Activated CD4-positive, CD25-positive, alpha-beta regulatory T cell (primary cell): ENCODE measurements around the gene CNTN5.

ENCODE experiments used
- DNase-seq, 4 experiments: peaks; one replicate each; lab custom pipeline; 2025; lab: John Stamatoyannopoulos, UW

The CNTN5 gene

DNA sequence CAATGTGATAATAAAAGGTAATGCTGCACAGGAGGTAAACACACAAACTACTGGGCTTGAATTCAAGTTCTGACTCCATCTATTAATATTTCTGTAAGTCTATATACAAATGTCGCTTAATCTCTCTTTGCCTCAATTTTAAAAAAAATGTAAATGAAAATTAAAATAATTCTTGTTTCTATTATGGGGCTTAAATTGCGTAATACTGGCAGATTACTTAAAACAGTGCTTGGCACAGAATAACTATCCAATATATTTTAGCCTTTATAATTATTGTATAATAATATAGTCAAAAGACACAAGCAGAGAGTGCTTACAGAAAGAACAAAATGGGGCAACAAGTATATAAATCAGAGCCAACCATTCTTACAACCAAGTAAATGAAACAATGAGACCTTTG lies 489.1 kb downstream of the CNTN5 start:
- DNase-seq = no peak

GRCh38 chr11:99513368-99513767 lies 492.6 kb downstream of the CNTN5 start:
- DNase-seq = no peak

- no peak for DNase-seq
Observed at GRCh38 chr11:99519095-99519494, 498.3 kb downstream of the CNTN5 start.

DNA sequence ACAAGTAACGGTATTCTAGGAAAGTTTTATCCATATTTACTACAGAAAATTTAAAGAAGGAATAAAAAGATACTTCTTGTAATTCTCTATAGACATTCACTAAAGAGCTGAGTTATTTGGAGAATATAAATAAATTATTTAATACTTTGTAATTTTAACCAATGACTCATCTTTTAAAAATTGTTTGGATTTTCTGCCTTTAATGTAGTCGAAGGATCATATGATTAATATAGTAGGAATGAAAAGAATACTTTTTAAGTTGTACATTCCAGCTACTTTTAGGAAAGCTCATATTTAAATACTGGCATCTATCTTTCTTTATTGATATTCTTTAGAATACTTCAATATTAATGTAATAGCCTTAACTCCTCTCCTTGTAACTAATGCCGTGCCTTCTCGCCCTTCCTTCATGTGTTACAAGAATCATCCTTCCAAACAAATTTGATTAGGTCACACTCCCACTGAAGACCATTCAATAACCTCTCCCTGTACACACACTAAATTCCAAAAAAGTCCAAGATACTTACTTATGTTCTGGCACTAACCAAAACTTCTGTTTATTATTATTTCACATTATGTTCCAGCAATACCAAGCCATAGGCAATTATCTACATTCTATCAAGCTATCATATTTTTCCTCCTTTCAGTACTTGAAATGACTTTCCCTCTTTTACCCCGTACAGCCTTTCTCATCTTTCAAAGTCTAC lies 501.9 kb downstream of the CNTN5 start:
- DNase-seq = no peak

- no peak for DNase-seq
Observed at GRCh38 chr11:99531468-99531867, 510.7 kb downstream of the CNTN5 start.

DNA sequence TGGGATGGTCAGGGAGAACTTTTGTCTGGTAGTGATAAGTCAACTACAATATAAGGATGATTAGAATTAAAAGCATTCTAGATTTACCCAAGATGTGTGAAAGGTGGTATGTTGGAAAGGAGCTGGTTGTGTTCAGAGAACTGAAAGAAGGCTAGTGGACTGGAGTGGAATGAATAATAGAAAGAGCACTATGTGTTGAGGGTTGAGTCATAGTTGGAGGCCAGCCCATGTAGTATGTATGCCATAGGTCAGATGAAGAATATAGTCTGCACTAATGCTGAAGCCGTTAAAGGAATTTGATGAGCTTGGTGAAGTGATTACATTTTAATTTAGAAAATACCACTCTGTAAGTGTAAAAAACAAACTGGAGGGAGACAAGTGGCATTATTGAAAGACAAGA lies 514.1 kb downstream of the CNTN5 start:
- DNase-seq = no peak

DNA sequence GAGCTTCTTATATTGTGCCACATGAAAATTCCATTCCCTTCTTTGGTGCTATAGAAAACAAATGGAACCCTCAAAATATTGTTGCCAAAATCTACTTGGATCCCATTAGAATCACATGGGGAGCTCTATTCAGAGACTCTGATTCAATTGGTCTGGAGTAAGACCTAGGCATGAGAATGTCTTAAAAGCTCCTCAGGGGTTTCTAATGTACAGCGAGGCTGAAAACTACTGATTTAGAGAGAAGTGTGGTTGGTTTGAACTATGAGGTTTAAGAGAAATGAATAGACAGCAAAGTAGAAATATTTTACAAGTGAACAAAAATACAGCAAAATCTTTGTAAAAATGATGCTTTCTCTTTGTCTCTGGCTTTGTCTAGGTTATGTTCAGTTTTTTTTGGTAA lies 514.7 kb downstream of the CNTN5 start:
- no peak for DNase-seq

DNA sequence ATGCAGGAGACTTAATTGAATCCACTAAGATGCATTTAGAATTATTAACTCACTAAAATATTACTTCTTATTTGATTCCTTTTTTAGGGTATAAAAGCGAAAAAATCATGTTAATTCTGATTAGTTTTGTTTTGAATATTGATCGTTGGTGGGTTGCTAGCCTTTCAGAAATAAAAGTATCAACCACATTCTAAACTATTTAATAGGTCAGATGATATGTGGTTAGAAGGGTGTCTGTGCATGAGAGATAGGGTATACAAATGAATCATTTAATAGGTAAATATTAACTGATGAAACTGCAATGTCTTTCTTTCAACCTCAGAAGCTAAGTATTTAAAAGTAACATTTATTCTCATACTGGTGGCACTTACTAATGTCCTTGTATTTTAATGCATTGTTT lies 515.1 kb downstream of the CNTN5 start:
- DNase-seq = no peak

DNA sequence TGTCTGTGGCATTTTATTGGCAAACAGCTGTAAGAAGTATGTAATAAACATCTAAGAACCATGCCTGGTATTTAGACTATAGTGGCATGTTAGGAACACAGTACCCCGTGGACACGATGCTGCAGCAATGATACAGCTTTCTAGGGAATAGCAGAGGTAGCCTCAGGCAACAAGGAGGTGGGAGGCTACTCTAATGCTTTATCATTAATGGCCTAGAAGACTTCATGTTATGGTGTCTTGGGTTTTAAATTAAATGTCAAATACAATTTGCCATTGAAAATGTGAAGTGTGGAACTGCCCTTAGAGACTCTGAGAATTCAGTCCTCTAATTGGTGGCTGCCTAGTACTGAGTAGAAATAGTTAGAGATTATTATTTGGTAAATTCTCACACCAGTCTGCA lies 516.9 kb downstream of the CNTN5 start:
- no peak for DNase-seq

GRCh38 chr11:99545616-99546015 lies 524.9 kb downstream of the CNTN5 start:
- no peak for DNase-seq

DNA sequence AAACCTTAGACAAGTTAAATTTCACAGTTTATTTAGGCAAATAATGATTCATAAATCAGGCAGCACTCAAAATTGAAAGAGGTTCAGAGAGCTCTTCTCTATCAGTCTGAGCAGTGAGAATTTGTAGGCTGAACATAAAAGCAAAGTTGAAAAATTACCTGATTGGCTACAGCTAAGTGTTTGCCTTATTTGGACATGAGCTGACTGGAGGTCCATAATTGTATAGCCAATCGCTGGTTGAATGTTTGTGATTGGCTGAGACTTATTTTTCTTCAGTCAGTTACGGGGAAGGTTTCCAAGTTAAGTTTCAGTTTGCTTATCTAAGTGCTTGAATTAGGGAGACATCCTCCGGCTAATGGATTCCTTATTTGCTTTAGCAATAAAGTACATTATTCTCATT lies 527.5 kb downstream of the CNTN5 start:
- no peak for DNase-seq

GRCh38 chr11:99554232-99554903 lies 533.6 kb downstream of the CNTN5 start:
- DNase-seq = no peak

DNA sequence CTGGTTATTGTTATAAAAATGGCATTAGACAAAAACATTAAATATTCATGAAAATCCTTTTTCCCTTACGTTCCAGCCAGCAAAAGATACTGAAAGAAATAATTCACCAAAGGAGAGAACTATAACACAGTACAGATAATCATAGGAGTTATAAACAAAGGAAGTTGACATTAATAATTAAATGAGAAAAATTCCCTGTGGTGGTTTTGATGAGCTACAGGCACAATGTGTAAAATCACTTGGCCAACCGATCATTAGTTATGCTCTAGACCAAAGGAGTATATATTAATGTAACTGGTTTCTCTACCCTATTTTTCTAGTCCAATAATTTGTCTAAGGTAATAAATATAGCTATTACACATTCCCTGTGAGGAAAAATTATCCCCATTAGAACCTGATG lies 534.7 kb downstream of the CNTN5 start:
- no peak for DNase-seq

DNA sequence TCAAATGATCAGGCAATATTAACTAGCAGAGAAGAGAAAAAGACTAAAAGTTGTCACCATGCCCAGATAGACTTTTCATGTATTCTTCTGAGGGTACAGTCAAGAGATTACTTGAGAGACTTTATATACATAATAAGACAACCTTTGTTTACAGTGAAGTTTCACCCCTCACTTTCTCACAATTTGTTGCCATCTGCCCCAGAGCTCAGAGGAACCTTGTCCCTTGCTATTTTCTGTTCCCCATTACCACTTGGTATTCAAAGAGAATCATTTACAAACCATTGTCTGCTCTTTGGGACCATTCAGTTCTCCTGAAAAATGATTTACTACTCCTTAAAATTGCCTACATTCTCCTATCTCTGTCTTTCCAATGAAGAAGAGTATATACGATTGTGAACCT lies 544.6 kb downstream of the CNTN5 start:
- no peak for DNase-seq

DNA sequence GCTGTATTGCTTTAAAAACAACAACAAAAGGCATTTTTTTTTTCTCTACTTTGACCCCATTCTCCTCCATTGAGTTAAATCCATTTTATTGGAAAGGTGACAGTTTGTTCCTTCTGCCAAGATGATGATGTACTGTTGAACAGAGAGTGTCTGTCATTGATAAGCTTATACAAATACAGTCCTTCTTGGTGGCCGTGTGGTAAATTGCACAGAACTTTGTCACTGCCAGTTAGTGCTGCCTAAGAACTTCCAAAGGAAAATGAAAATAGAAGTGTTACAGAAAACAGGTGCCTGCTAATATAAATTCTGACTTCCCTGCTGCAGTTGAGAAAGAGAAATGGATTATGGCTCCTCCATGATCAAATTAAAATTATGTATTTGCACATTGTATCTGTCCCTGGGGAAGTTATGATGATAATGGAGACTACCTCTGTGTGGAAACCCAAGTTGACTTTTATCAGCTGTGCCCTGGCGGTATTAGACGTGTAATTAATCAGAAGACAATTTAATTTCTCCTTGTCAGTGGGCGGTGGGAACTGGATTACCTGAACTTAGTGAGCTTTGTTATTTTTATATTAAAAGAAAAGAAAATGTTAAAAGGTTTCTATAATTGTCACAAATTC lies 546.7 kb downstream of the CNTN5 start:
- DNase-seq = no peak

DNA sequence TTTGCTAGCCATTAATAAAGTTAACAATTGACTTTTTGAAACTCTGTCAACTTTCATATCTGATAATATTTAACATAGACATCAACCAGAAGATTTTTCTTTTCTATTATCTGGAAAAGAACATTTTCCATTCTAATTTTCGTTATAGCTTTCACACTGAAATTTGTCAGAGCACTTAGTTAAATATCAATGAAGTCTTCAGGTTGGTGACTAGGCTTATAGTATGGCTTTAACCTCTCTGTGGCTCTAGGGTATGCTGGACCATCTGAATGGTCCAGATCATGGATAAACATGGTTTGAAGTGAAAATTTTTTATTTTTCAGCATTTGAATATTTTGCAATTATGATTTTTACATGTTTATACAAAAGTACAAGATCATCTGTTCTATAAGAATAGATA lies 548.1 kb downstream of the CNTN5 start:
- no peak for DNase-seq

- DNase-seq = no peak
Observed at GRCh38 chr11:99571094-99571493, 550.3 kb downstream of the CNTN5 start.

- no peak for DNase-seq
Observed at GRCh38 chr11:99584830-99585229, 564.1 kb downstream of the CNTN5 start.

GRCh38 chr11:99585606-99586005 lies 564.9 kb downstream of the CNTN5 start:
- no peak for DNase-seq

- no peak for DNase-seq
Observed at GRCh38 chr11:99589771-99590170, 569.0 kb downstream of the CNTN5 start.

GRCh38 chr11:99592266-99592665 lies 571.5 kb downstream of the CNTN5 start:
- DNase-seq = no peak

DNA sequence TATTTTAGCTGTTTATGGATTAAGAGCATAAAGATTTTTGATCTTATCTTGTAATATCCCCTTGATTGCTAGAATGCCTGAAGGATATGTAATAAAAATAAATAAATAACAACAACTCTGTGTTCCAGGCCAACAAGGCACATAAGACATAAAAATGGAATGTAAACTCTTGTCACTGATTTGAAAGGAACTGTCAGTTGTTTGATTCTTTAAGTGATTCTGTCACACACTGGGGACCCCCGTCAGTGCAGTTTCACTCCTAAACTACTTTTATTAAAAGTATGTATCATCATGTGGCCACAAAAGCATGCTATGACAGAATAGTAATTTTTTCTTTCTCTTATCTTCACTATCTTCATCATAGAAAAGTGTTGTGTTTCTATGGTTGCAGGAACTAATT lies 572.4 kb downstream of the CNTN5 start:
- DNase-seq = no peak

DNA sequence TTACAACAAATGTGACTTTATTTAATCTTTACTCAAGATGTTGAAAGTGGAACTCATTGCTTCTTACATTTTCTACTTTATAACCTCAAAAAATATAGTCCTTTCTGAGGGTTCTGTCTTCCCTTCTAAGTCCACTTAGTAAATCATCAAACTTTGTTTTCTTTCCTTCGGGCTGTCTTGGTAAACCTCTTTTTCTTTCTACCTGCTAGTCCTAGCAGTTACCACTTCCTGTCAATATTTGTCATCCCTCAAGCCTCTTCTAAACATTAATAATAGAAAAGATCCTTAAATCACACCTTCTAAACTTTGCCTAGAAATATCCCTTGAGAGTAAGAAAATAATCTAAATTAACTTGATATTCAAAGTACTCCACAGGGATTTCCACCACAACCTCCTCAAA lies 580.4 kb downstream of the CNTN5 start:
- DNase-seq = no peak

DNA sequence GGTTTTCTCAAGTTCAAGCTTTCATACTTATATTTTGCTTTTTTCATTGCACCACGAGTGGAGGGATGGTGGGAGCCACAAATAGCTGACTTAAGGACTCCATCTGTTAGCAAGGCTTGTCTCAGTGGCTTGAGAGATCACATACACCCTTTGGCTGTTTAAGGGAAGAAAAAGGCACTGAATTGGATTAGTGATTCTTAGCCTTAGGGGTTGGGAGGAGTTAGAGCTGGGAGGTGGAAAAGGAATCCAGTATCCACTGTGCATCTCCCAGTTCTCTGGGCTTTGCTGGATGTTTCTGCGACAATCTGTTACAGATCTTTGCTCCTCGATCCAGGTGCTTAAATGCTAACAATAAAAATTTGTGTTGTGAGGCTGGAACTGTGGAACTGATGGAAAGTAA lies 593.6 kb downstream of the CNTN5 start:
- DNase-seq = no peak
